HepG2 (cell line): Measurements from ENCODE around the gene GPR17. TPM values are rescaled to one million over a fixed set of nuclear protein-coding genes. Genes with fewer than 3 reads are reported as not detected.

ENCODE experiments used
- KDM5A ChIP-seq: fragments of 200-600 bp; sonication (generic); IDR thresholded peaks from 2 replicates; pipeline ENCODE4 v1.7.0; 2018; ENCODE audit warnings: antibody characterized with exemption, mild to moderate bottlenecking, low read length, borderline replicate concordance
- KDM5B ChIP-seq: sonication (generic); formaldehyde crosslinking; IDR thresholded peaks from 2 replicates; pipeline ENCODE4 v1.4.0; 2020; ENCODE audit warnings: missing genetic modification reagents, mild to moderate bottlenecking, borderline replicate concordance
- MYC ChIP-seq: sonication (generic); formaldehyde crosslinking; IDR thresholded peaks from 2 replicates; pipeline ENCODE4 v1.9.0; 2021; ENCODE audit warnings: missing genetic modification reagents, borderline replicate concordance
- NPAS2 ChIP-seq: sonication (generic); formaldehyde crosslinking; IDR thresholded peaks from 2 replicates; pipeline ENCODE4 v1.8.0; 2022; ENCODE audit warnings: mild to moderate bottlenecking, missing genetic modification reagents, borderline replicate concordance
- PAXIP1 ChIP-seq: sonication (generic); formaldehyde crosslinking; conservative IDR thresholded peaks from 2 replicates; pipeline ENCODE4 v1.4.0; 2020; ENCODE audit warnings: mild to moderate bottlenecking, missing genetic modification reagents, moderate library complexity
- RNF2 ChIP-seq: fragments of 450-650 bp; conservative IDR thresholded peaks from 2 replicates; pipeline ENCODE4 v1.6.1; 2016; ENCODE audit warnings: low read depth
- SRF ChIP-seq: IDR thresholded peaks from 2 replicates; pipeline ENCODE4 v1.6.1; 2011; ENCODE audit warnings: mild to moderate bottlenecking, low read depth, low read length, moderate library complexity
- SRSF4 ChIP-seq: fragments of 200-400 bp; formaldehyde crosslinking; IDR thresholded peaks from one replicate; pipeline ENCODE4 v1.6.1; 2018; ENCODE audit warnings: mild to moderate bottlenecking, low read depth, low read length, moderate library complexity; ENCODE audit not compliant: poor library complexity, severe bottlenecking
- THAP8 ChIP-seq: sonication (generic); formaldehyde crosslinking; IDR thresholded peaks from 2 replicates; pipeline ENCODE4 v1.5.1; 2020; ENCODE audit warnings: missing genetic modification reagents, mild to moderate bottlenecking, borderline replicate concordance
- TRIM24 ChIP-seq: sonication (generic); formaldehyde crosslinking; IDR thresholded peaks from 2 replicates; pipeline ENCODE4 v1.8.0; 2022; ENCODE audit warnings: mild to moderate bottlenecking, missing genetic modification reagents
- YEATS4 ChIP-seq: sonication (generic); formaldehyde crosslinking; IDR thresholded peaks from 2 replicates; pipeline ENCODE4 v1.4.0; 2020; ENCODE audit warnings: missing genetic modification reagents, borderline replicate concordance
- ZNF335 ChIP-seq: sonication (generic); formaldehyde crosslinking; IDR thresholded peaks from 2 replicates; pipeline ENCODE4 v1.4.0; 2020; ENCODE audit warnings: missing genetic modification reagents
- ZNF337 ChIP-seq: sonication (generic); formaldehyde crosslinking; IDR thresholded peaks from 2 replicates; pipeline ENCODE4 v1.5.1; 2020; ENCODE audit warnings: missing genetic modification reagents, low read depth, mild to moderate bottlenecking, borderline replicate concordance
- polyA plus RNA-seq, 8 experiments: library from polyadenylated mRNA; depleted of rRNA in 3 of 8; stranded (reverse) in 7 of 8; unstranded in 1 of 8; fragments of >200 nt; fragmentation: Illumina TruSeq in 4 of 8; extraction: Trizol in 4 of 8; gene quantifications; 2 replicates each; pipeline versions ENCODE4 v1.2.1 to v1.2.3, GENCODE V29; 2011 to 2016; ENCODE audit warnings: low read depth in 4 of 8, missing spikeins in 1 of 8, mixed read lengths in 1 of 8; ENCODE audit not compliant: insufficient read depth in 1 of 8
- total RNA-seq, 5 experiments: library from RNA; depleted of rRNA; stranded (reverse); fragments of >200 nt; fragmentation: Illumina TruSeq; extraction: Trizol; gene quantifications; 2 replicates each; pipeline ENCODE4 v1.2.3, GENCODE V29; 2016; ENCODE audit warnings: low read depth in 1 of 5
- TF ChIP-seq, protein P1 (sequence below), 2 experiments: sonication (generic) in 1 of 2; formaldehyde crosslinking in 1 of 2; IDR thresholded peaks; 2 replicates each; pipeline versions ENCODE4 v1.6.1 to v1.9.0; 2014 to 2022; ENCODE audit warnings: antibody characterized with exemption in 1 of 2, borderline replicate concordance in 1 of 2, inconsistent platforms in 1 of 2, low read depth in 1 of 2, missing genetic modification reagents in 1 of 2
- TF ChIP-seq, protein P2 (sequence below): sonication (generic); formaldehyde crosslinking; IDR thresholded peaks from 2 replicates; pipeline ENCODE4 v1.8.0; 2022; ENCODE audit warnings: low read depth, missing genetic modification reagents

The GPR17 gene
- total and polyA plus RNA-seq, 2 of the 13 experiments (the other 11 are each of a cell fraction or from before 2014, with no cell fraction given), result not detected

DNA sequence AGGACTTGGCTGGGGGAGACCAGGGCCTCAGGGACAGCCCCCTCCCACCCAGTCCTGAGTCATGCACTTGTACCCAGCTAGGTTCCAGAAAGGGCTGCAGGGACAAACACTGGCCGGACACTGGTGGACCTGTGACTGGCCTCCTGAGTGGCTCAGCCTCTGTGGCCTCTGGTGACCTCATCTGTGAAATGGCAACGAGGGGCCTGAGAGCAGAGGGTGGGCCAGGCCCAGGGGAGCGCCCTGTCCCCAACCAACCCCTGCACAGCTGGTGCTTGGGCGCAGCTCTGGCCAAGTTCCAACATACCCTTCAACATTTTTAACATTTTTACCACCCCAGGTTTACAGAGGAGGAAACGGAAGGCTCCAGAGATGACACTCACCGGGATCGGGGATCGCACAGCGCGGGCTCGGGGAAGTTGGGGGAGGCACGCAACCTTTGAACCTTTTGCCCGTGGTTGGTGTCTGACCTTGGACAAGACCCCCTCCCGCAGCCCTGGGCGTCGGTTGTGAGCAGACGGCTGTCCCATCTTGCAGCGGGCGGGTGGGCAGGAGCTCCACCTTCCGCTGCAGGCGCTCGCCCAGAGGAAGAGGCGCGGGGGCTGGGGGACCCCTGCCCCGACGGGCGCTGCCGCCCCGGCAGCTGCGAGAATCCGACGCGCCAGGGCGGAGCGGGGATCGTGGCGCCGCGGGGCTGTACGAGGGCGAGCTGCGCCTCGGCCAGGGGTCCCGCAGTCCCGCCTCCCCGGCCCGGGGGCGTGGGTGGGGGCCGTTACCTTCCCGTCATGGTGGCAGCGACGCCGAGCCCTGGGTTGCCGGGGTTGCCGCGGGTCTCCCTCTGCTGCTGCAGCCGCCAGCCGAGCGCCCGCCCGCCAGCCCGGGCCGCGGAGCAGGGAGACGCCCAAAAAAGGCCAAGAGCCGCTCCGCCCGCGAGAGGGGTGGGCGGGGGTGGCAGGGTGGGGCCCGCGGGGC, 28.6 kb downstream of the GPR17 start (continued):
- TF ChIP-seq ZNF337 (CRISPR knock-in tag) (no peak), KDM5A (no peak), KDM5B (CRISPR knock-in tag) (peak; percentile 74; the same call in 1 of the 2 replicates), RNF2 (peak; percentile 50; the same call in 1 of the 2 replicates), SRF (no peak), TRIM24 (CRISPR knock-in tag) (no peak), PAXIP1 (CRISPR knock-in tag) (peak; percentile 69), ZNF335 (CRISPR knock-in tag) (no peak), NPAS2 (CRISPR knock-in tag) (no peak), THAP8 (CRISPR knock-in tag) (no peak), MYC (CRISPR knock-in tag) (peak; percentile 2; the same call in 1 of the 2 replicates), SRSF4 (no peak), YEATS4 (no peak)
- TF ChIP-seq, protein P1, sequence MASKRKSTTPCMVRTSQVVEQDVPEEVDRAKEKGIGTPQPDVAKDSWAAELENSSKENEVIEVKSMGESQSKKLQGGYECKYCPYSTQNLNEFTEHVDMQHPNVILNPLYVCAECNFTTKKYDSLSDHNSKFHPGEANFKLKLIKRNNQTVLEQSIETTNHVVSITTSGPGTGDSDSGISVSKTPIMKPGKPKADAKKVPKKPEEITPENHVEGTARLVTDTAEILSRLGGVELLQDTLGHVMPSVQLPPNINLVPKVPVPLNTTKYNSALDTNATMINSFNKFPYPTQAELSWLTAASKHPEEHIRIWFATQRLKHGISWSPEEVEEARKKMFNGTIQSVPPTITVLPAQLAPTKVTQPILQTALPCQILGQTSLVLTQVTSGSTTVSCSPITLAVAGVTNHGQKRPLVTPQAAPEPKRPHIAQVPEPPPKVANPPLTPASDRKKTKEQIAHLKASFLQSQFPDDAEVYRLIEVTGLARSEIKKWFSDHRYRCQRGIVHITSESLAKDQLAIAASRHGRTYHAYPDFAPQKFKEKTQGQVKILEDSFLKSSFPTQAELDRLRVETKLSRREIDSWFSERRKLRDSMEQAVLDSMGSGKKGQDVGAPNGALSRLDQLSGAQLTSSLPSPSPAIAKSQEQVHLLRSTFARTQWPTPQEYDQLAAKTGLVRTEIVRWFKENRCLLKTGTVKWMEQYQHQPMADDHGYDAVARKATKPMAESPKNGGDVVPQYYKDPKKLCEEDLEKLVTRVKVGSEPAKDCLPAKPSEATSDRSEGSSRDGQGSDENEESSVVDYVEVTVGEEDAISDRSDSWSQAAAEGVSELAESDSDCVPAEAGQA (IDR thresholded peaks at IDR 0.05; ENCODE audit: low read depth), result no peak
- TF ChIP-seq, protein P1 (CRISPR knock-in tag; IDR thresholded peaks at IDR 0.05; ENCODE audit: borderline replicate concordance), result no peak
- TF ChIP-seq, protein P2, sequence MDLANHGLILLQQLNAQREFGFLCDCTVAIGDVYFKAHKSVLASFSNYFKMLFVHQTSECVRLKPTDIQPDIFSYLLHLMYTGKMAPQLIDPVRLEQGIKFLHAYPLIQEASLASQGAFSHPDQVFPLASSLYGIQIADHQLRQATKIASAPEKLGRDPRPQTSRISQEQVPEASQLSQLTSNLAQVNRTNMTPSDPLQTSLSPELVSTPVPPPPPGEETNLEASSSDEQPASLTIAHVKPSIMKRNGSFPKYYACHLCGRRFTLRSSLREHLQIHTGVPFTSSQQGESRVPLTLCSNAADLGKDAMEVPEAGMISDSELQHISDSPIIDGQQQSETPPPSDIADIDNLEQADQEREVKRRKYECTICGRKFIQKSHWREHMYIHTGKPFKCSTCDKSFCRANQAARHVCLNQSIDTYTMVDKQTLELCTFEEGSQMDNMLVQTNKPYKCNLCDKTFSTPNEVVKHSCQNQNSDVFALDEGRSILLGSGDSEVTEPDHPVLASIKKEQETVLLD (CRISPR knock-in tag), result no peak
